Measurements from ENCODE around the gene TMCO5A. TPM values are rescaled to one million over a fixed set of nuclear protein-coding genes. Genes with fewer than 3 reads are reported as not detected.
"Not testable (repeated sequence)": the region's sequence is repeated elsewhere in the genome, so short reads cannot be mapped to it uniquely, and the experiment has no call there.

The TMCO5A gene
- total RNA-seq, 1 donor from 2014 or later, result not detected

DNA sequence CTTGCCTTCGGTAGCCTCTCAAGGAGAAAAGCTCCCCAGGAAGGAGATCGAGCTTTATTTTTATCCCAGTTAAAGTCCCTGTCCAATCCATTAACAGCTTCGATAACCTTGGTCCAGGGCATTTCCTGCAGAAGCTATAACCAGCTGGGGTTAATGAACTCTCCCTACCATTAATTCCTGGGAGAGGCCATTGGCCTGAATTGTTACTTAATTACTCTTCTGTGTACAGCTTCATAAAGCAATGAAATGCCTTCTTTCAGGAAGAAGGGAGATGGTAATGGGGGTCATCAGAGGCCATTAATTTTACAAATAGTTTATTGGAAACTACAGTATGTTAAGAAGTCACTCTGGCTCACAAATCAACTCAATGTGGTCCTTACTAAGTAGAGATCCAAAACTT, 1.9 kb upstream of the TMCO5A start:
- Mint-ChIP-seq H3K4me1 (no peaks in the 10 kb centered on the region), H3K27ac (ENCODE audit: unreplicated experiment) (no peak overlapping the region), H3K36me3 (ENCODE audit: low read depth) (no peaks in the 10 kb centered on the region), H3K27me3 (ENCODE audit: low read depth) (peaks cover 6% of the 10 kb centered on the region), H3K9me3 (no peaks in the 10 kb centered on the region), H3K4me3 (no peak overlapping the region)
- TF ChIP-seq CTCF (conservative IDR thresholded peaks at IDR 0.05), result no peak
- DNase-seq (ENCODE audit: low read depth, low spot score), result no peak

DNA sequence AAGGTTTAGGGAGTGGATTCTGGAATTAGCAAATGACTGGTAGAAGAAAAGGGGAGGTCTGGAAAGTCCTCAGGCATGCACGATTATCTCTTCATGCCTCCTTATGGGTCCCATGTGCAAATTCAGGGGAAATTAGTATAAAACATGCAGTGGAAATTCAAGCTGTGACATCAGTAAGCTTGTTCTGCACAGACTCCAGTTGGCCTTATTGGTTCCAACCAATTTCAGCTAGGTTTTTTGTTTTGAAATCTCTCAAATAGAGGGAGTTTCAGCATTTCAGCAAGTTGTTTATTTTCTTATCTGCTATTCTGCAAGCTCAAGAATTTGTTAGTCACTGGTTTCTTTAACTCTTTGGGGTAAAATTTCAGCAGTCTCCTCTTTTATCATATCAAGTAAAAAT, 774 bp upstream of the TMCO5A start:
- H3K4me1 Mint-ChIP-seq, result no peaks in the 10 kb centered on the region
- H3K36me3 Mint-ChIP-seq (ENCODE audit: low read depth), result no peaks in the 10 kb centered on the region

DNA sequence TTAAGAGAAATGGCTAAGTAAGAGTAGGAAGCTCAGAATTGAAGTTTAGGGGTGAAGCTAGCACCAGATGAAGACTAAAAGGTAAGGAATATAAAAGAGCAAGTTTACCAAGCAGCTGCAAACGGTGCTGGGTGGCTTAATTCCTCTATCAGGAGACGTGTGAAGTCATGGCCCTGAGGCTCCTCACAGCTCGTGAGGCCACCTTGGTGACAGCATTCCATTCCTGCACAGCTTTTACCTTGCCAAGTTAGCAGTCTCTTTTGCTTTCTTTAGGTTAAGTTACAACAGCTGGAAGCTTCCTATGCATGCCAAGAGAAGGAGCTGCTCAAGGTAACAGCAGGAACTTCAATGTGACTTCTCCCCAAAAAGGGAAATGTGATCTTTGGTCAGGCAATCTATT, 6.4 kb downstream of the TMCO5A start:
- H3K36me3 Mint-ChIP-seq (ENCODE audit: low read depth), result no peaks in the 10 kb centered on the region
- no peaks in the 10 kb centered on the region for H3K4me1 Mint-ChIP-seq
- H3K9me3 Mint-ChIP-seq, result peaks cover 4% of the 10 kb centered on the region
- H3K4me3 Mint-ChIP-seq, result no peak overlapping the region
- no peak for TF ChIP-seq CTCF (conservative IDR thresholded peaks at IDR 0.05)
- peaks cover 6% of the 10 kb centered on the region for H3K27me3 Mint-ChIP-seq (ENCODE audit: low read depth)
- DNase-seq (ENCODE audit: low read depth, low spot score), result no peak
- no peak overlapping the region for H3K27ac Mint-ChIP-seq (ENCODE audit: unreplicated experiment)

More for the DNA sequence above, 774 bp upstream of the TMCO5A start:
- Mint-ChIP-seq H3K9me3 (no peaks in the 10 kb centered on the region), H3K27ac (ENCODE audit: unreplicated experiment) (no peak overlapping the region), H3K27me3 (ENCODE audit: low read depth) (peaks cover 6% of the 10 kb centered on the region), H3K4me3 (no peak overlapping the region)
- no peak for DNase-seq (ENCODE audit: low read depth, low spot score)
- TF ChIP-seq CTCF (conservative IDR thresholded peaks at IDR 0.05), result no peak

DNA sequence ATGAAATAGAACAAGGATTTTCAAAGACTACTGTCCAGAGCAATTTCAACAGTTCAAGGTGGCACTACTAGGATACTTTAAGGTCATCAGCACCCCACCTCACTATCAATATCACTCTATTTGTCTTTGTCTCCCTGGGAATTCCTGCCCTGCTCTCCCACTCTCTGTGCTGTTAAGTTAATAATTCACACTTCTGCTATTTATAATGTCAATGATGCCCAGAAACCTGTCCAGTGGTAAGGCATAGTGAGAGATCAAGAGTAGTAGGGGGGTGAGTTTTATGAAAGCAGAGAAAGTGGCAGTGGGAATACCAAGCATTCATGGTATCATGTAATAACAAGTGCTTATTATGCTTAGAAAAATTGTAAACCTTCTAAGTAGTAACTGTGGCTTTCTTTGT, 7.3 kb downstream of the TMCO5A start:
- peaks cover 6% of the 10 kb centered on the region for H3K27me3 Mint-ChIP-seq (ENCODE audit: low read depth)
- H3K9me3 Mint-ChIP-seq, result peaks cover 10% of the 10 kb centered on the region
- no peaks in the 10 kb centered on the region for H3K4me1 Mint-ChIP-seq
- H3K4me3 Mint-ChIP-seq, result no peak overlapping the region
- no peaks in the 10 kb centered on the region for H3K36me3 Mint-ChIP-seq (ENCODE audit: low read depth)
- TF ChIP-seq CTCF (conservative IDR thresholded peaks at IDR 0.05), result no peak
- no peak overlapping the region for H3K27ac Mint-ChIP-seq (ENCODE audit: unreplicated experiment)
- DNase-seq (ENCODE audit: low read depth, low spot score), result no peak

DNA sequence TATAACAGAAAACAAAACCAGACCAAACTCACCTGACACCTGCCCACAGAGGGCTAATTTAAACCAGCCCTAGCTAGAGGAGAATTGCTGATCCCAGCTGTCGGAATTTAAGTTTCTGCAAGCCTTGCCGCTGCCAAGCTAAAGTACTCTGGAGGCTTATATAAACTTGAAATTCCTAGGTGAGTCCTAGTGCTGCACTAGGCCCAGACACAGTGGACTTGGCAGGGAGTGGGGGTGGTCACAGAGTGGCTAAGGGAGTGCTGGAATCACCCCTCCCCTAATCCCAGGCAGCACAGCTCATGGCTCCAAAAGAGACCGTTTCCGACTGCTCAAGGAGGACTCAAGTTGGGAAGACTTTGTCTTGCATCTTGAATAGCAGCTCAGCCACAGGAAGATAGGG, 17.6 kb downstream of the TMCO5A start:
- DNase-seq (ENCODE audit: low read depth, low spot score), result no peak
- H3K36me3 Mint-ChIP-seq (ENCODE audit: low read depth), result no peaks in the 10 kb centered on the region
- H3K4me3 Mint-ChIP-seq, result no peak overlapping the region
- no peaks in the 10 kb centered on the region for H3K9me3 Mint-ChIP-seq
- peaks cover 19% of the 10 kb centered on the region for H3K27me3 Mint-ChIP-seq (ENCODE audit: low read depth)
- H3K4me1 Mint-ChIP-seq, result no peaks in the 10 kb centered on the region
- no peak overlapping the region for H3K27ac Mint-ChIP-seq (ENCODE audit: unreplicated experiment)
- no peak for TF ChIP-seq CTCF (conservative IDR thresholded peaks at IDR 0.05)

GRCh38 chr15:37960742-37961141, 26.3 kb downstream of the TMCO5A start:
- not testable (repeated sequence) for H3K9me3 Mint-ChIP-seq; DNase-seq (ENCODE audit: low read depth, low spot score); H3K4me3 Mint-ChIP-seq; H3K36me3 Mint-ChIP-seq (ENCODE audit: low read depth); H3K27ac Mint-ChIP-seq (ENCODE audit: unreplicated experiment); H3K4me1 Mint-ChIP-seq
- H3K27me3 Mint-ChIP-seq (ENCODE audit: low read depth), result peaks cover 35% of the 10 kb centered on the region

All from neural crest cell (in vitro differentiated cells).